HepG2 (cell line): Measurements from ENCODE around the gene HNRNPF. TPM values are rescaled to one million over a fixed set of nuclear protein-coding genes. Genes with fewer than 3 reads are reported as not detected.

Experiments
- AFF4 ChIP-seq: sonication (generic); formaldehyde crosslinking; IDR thresholded peaks from 2 replicates; pipeline ENCODE4 v1.4.0; 2020; ENCODE audit warnings: missing genetic modification reagents
- BRF2 ChIP-seq: sonication (generic); formaldehyde crosslinking; IDR thresholded peaks from 2 replicates; pipeline ENCODE4 v1.8.1; 2022; ENCODE audit warnings: mild to moderate bottlenecking, missing genetic modification reagents
- DMTF1 ChIP-seq: sonication (generic); formaldehyde crosslinking; IDR thresholded peaks from 2 replicates; pipeline ENCODE4 v1.4.0; 2020; ENCODE audit warnings: mild to moderate bottlenecking, missing genetic modification reagents
- EED ChIP-seq: sonication (generic); formaldehyde crosslinking; IDR thresholded peaks from 2 replicates; pipeline ENCODE4 v1.5.0; 2020; ENCODE audit warnings: mild to moderate bottlenecking, missing genetic modification reagents
- ELF1 ChIP-seq: sonication (generic); formaldehyde crosslinking; IDR thresholded peaks from 2 replicates; pipeline ENCODE4 v1.4.0; 2020; ENCODE audit warnings: missing genetic modification reagents
- GABPA ChIP-seq, 2 experiments: IDR thresholded peaks; 2 replicates each; pipeline ENCODE4 v1.6.1; 2011 to 2016; ENCODE audit warnings: low read depth in 2 of 2, low read length in 1 of 2, missing biosample characterization in 1 of 2, missing genetic modification characterization in 1 of 2
- GPBP1L1 ChIP-seq: sonication (generic); formaldehyde crosslinking; IDR thresholded peaks from 2 replicates; pipeline ENCODE4 v1.5.0; 2020; ENCODE audit warnings: mild to moderate bottlenecking, missing genetic modification reagents
- HDAC6 ChIP-seq: fragments of 200-600 bp; sonication (generic); IDR thresholded peaks from 2 replicates; pipeline ENCODE4 v1.7.0; 2017; ENCODE audit warnings: mild to moderate bottlenecking, antibody characterized with exemption, low read length, low read depth
- MATR3 ChIP-seq: sonication (generic); formaldehyde crosslinking; IDR thresholded peaks from 2 replicates; pipeline ENCODE4 v1.4.0; 2020; ENCODE audit warnings: missing genetic modification reagents
- MED8 ChIP-seq: sonication (generic); formaldehyde crosslinking; IDR thresholded peaks from 2 replicates; pipeline ENCODE4 v1.8.1; 2023; ENCODE audit warnings: mild to moderate bottlenecking, missing genetic modification reagents; ENCODE audit not compliant: insufficient replicate concordance
- MTF2 ChIP-seq: sonication (generic); formaldehyde crosslinking; IDR thresholded peaks from 2 replicates; pipeline ENCODE4 v1.5.0; 2020; ENCODE audit warnings: missing genetic modification reagents, borderline replicate concordance
- SCMH1 ChIP-seq: sonication (generic); formaldehyde crosslinking; IDR thresholded peaks from 2 replicates; pipeline ENCODE4 v1.9.0; 2021; ENCODE audit warnings: missing genetic modification reagents, mild to moderate bottlenecking, borderline replicate concordance
- TBX2 ChIP-seq: sonication (generic); formaldehyde crosslinking; IDR thresholded peaks from 2 replicates; pipeline ENCODE4 v1.5.0; 2020; ENCODE audit warnings: missing genetic modification reagents, mild to moderate bottlenecking, borderline replicate concordance
- ZBTB8A ChIP-seq: sonication (generic); formaldehyde crosslinking; IDR thresholded peaks from 2 replicates; pipeline ENCODE4 v1.4.0; 2020; ENCODE audit warnings: mild to moderate bottlenecking, low read depth, missing genetic modification reagents, borderline replicate concordance
- ZNF414 ChIP-seq: sonication (generic); formaldehyde crosslinking; IDR thresholded peaks from 2 replicates; pipeline ENCODE4 v1.5.0; 2020; ENCODE audit warnings: missing genetic modification reagents
- ZNF496 ChIP-seq: sonication (generic); formaldehyde crosslinking; IDR thresholded peaks from 2 replicates; pipeline ENCODE4 v1.8.1; 2023; ENCODE audit warnings: mild to moderate bottlenecking, moderate library complexity, missing genetic modification reagents; ENCODE audit not compliant: insufficient replicate concordance
- ZNF672 ChIP-seq: sonication (generic); formaldehyde crosslinking; IDR thresholded peaks from 2 replicates; pipeline ENCODE4 v1.8.1; 2022; ENCODE audit warnings: missing genetic modification reagents
- ZNF879 ChIP-seq: sonication (generic); formaldehyde crosslinking; IDR thresholded peaks from 2 replicates; pipeline ENCODE4 v1.8.1; 2023; ENCODE audit warnings: missing genetic modification reagents
- ZSCAN9 ChIP-seq: IDR thresholded peaks from 2 replicates; pipeline ENCODE4 v1.6.1; 2016; ENCODE audit warnings: borderline replicate concordance
- polyA plus RNA-seq, 8 experiments: library from polyadenylated mRNA; depleted of rRNA in 3 of 8; stranded (reverse) in 7 of 8; unstranded in 1 of 8; fragments of >200 nt; fragmentation: Illumina TruSeq in 4 of 8; extraction: Trizol in 4 of 8; gene quantifications; 2 replicates each; pipeline versions ENCODE4 v1.2.1 to v1.2.3, GENCODE V29; 2011 to 2016; ENCODE audit warnings: low read depth in 4 of 8, missing spikeins in 1 of 8, mixed read lengths in 1 of 8; ENCODE audit not compliant: insufficient read depth in 1 of 8
- total RNA-seq, 5 experiments: library from RNA; depleted of rRNA; stranded (reverse); fragments of >200 nt; fragmentation: Illumina TruSeq; extraction: Trizol; gene quantifications; 2 replicates each; pipeline ENCODE4 v1.2.3, GENCODE V29; 2016; ENCODE audit warnings: low read depth in 1 of 5

HNRNPF gene
- total and polyA plus RNA-seq, 2 of the 13 experiments (the other 11 are each of a cell fraction or from before 2014, with no cell fraction given) = 166 to 308 TPM

GRCh38 chr10:43408710-43409384, at the start of gene HNRNPF (continued):
- TF ChIP-seq ZNF672 (CRISPR knock-in tag) = no peak
- 0 out of 2 replicates have a peak, but pooled peaks have one; percentile 48 for TF ChIP-seq ZNF414
- no peak for TF ChIP-seq DMTF1 (CRISPR knock-in tag)
- TF ChIP-seq AFF4 (CRISPR knock-in tag) = no peak
- TF ChIP-seq MED8 (CRISPR knock-in tag) = no peak
- no peak for TF ChIP-seq ZNF496 (CRISPR knock-in tag)
- 0 out of 2 replicates have a peak, but pooled peaks have one; percentile 35 for TF ChIP-seq ZBTB8A
- peak; percentile 82 for TF ChIP-seq ELF1
- peak; percentile 89; the same call in 1 of the 2 replicates for TF ChIP-seq ZNF879 (CRISPR knock-in tag)
- TF ChIP-seq MTF2 (CRISPR knock-in tag) = no peak
- peak; percentile 65 for TF ChIP-seq BRF2 (CRISPR knock-in tag)
- 0 out of 2 replicates have a peak, but pooled peaks have one; percentile 25 for TF ChIP-seq ZSCAN9 (CRISPR knock-in tag)
- no peak for TF ChIP-seq GPBP1L1
- TF ChIP-seq SCMH1 = no peak
- no peak for TF ChIP-seq HDAC6
- TF ChIP-seq MATR3 (CRISPR knock-in tag) = no peak
- peak; percentile 71 for TF ChIP-seq GABPA (IDR thresholded peaks at IDR 0.05; ENCODE audit: low read depth, low read length)
- peak; percentile 83 for TF ChIP-seq GABPA (CRISPR knock-in tag; IDR thresholded peaks at IDR 0.05; ENCODE audit: low read depth)
- TF ChIP-seq TBX2 = peak; percentile 84
- TF ChIP-seq EED (CRISPR knock-in tag) = peak; percentile 59; the same call in 1 of the 2 replicates
